NCI-H1092 (cell line): Measurements from ENCODE around the gene KIF1B.

Source experiments
- DNase-seq: peaks from one replicate; lab custom pipeline; 2025; lab: John Stamatoyannopoulos, UW

KIF1B gene

DNA sequence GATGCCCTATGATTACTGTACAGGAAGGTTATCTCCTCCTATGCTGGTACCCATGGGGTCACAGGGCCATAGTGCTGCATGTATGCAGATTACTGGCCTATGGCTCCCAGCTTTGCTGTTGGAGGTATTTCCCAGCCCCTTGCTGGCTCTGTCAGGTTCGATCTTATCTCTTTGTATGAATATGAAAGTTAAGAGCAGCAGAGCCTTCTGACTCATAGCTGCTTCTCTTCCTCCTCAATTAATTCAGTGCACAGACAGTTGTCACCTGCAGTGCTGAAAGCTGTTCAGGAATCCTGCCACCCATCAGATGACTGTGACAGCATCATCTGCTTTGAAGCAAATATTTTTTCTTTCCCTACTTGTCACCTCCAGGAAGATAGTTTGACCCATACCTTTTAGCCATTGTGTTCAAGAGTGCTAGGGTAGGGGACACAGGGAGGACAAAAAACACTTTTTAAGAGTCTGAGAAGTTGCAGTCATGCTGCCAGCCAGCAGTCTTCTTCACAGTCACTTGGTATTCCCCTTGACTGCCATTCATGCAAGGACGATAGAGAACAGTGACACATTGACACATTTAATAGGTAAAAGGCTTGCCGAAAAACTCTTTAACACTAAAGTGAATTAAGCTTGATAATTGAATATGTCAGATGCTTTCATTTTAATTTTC, 73.1 kb downstream of the KIF1B start:
- no peak for DNase-seq

- DNase-seq = no peak
Measured at GRCh38 chr1:10286244-10286643, 75.9 kb downstream of the KIF1B start.

DNA sequence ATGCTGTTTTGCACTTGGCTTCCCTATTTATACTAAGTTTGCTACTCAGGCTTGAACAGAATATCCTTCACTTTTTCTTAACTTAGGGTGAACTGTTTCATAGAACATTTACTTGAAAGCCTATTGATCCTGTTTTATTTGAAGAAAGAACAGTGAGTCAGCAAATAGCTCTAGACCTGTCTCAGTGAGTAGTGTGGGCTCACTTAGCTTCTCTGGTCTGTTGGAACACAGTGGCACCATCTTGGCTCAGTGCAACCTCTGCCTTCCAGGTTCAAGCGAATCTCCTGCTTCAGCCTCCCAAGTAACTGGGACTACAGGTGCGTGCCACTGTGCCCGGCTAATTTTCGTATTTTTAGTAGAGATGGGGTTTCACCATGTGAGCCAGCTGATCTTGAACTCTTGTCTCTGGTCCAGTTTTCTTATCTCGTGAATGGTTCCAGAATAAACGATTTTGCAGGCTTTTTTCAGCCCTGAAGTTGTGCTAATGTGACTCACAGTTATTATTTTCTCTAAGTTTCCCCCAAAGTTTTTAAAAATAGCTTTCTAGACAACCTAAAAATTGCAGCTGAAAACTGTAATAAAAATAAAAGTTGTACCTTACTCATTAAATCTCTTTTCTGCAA, 76.8 kb downstream of the KIF1B start:
- DNase-seq = no peak

DNA sequence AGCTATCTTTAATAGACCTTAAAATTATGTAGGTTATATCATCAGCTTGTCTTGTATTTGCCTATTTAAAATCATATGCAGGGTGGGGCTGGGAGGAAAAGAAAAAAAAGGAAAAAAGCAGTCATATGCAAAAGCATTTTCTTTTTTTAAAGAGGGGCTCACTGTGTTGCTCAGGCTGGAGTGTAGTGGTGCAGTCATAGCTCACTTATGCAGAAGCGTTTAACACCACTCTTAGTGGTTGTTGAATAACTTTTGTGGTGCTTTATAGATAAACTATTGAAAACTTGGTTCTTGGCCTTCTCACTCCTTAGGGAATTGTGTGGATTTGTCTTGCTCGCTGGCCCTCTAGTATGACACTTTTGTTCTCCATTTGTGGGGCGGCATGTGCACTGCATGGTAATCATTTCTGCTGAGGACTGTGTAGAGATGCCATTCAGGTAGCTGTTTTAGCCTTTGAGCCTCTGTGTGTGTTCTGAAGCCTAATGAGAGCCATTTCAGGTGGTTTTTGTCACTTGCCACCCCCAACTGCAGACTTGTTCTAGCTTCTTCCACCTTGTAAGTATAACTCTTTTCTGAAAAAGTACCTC, 77.8 kb downstream of the KIF1B start:
- DNase-seq = no peak

DNA sequence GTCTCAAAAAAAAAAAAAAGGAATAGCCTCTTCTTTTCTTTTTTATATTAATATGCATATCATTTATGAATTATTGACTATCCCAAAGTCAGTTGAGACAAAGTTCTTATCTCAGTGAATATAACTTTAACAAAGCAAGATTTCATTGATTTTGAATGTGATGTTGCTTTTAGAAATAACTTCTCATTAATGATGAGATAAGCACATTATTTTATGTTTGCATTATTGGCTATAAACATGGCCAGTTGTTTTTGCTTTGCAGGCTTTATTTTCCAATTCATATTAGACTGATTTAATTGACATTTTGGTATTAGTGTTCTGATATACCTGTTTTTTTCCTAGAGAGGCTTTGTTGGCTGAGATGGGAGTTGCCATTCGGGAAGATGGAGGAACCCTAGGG, 81.3 kb downstream of the KIF1B start:
- no peak for DNase-seq

GRCh38 chr1:10292188-10292587, 81.8 kb downstream of the KIF1B start:
- DNase-seq = no peak

GRCh38 chr1:10295481-10296085, 85.2 kb downstream of the KIF1B start:
- DNase-seq = no peak

GRCh38 chr1:10299151-10299550, 88.8 kb downstream of the KIF1B start:
- no peak for DNase-seq

- no peak for DNase-seq
Measured at GRCh38 chr1:10302416-10302815, 92.0 kb downstream of the KIF1B start.

DNA sequence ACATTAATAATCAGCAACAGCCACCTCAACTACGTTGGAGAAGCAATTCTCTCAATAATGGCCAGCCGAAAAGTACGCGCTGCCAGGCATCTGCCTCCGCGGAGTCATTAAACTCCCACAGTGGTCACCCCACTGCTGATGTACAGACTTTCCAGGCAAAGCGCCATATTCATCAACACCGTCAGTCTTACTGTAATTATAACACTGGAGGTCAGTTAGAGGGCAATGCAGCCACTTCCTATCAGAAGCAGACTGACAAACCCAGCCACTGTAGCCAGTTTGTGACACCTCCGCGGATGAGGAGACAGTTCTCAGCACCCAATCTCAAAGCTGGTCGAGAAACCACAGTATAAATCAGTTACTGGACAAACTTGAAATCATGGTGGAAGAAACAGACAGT, 93.9 kb downstream of the KIF1B start:
- DNase-seq = no peak

- DNase-seq = no peak
Measured at GRCh38 chr1:10306435-10306834, 96.1 kb downstream of the KIF1B start.

DNA sequence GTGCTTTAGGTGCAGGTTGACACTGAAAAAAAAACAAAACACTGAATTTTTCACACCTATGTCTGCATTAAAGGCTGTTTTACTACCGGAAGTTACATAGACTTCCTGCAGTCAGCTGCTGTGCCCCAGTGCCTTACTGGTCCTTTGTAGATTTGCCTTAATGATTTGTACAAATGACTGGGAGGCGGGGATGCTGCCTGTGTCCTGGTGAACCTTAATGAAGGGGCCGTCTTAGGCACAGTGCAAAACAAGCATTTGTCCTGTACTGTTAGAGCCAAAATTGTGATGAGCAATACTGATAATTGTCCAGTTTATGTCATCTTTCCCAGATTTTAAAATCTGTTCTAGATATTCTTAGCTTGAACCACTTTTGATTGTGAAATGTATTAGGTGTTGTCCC, 97.6 kb downstream of the KIF1B start:
- DNase-seq = no peak

DNA sequence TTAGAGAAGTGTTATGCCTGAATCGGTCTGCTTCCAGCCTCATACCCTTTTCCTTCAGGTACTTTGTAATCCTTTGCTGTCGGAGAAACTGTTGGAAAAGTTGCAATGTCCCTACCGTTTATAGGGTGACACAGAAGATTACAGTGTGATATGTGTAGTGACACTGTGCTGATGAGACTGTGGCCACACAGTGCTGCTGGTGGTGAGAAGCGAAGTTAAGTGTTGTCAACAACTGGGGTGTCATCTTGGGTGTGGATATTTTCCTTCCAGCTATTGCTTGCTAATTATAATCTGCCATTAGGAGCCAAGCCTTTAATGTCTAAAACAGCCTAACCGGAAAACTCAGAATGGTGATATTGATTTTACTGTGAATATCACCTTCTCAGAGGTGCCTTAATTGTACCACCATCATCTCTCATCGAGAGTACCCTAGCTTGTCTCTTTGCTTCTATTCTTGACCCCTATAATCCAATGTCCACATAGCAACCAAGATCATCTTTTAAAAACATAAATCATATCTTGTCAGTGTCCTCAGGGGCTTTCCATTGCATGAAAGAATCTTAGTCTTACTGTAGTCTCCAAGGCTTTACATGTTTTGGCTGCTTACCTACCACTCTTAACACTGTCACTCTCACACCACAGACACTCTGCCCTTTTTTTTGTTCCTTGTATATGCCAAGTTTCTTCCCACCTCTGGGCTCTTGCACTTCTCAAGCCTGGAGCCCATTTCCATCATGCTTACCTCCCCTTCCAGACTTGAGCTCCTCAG, 99.1 kb downstream of the KIF1B start:
- DNase-seq = no peak

DNA sequence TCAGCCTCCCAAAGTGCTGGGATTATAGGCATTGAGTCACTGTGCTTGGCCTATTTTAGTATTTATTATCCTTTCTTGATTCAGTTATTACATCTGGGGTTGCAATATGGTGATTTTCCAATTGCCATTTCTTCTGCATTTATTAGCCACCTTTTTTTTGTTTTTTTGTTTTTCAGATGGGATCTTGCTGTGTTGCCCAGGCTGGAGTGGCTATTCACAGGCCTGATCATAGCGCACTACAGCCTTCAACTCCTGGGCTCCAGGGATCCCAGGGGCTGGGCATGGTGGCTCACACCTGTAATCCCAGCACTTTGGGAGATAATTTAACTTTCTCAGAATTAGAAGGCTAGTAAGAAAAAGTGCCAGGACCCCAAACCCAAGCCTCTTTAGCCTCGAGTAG, 106.4 kb downstream of the KIF1B start:
- no peak for DNase-seq

DNA sequence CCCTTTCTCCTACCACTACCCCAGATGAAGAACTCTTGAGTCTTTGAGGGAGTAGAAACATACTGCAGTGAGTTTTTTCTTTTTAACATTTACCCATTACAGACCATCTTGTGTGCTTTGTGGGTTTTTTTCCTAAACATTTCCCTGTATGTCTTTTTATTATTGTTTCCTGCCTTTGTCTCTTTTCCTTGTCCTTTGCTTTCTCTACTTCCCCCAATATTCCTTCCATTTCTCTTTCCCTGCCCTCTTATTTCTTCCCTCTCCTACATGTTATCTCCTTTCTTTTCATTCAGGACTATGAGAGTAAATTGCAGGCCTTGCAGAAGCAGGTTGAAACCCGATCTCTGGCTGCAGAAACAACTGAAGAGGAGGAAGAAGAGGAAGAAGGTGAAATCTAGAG, 109.4 kb downstream of the KIF1B start:
- DNase-seq = no peak

- no peak for DNase-seq
Measured at GRCh38 chr1:10320336-10320735, 110.0 kb downstream of the KIF1B start.

- DNase-seq = no peak
Measured at GRCh38 chr1:10322821-10323220, 112.5 kb downstream of the KIF1B start.

DNA sequence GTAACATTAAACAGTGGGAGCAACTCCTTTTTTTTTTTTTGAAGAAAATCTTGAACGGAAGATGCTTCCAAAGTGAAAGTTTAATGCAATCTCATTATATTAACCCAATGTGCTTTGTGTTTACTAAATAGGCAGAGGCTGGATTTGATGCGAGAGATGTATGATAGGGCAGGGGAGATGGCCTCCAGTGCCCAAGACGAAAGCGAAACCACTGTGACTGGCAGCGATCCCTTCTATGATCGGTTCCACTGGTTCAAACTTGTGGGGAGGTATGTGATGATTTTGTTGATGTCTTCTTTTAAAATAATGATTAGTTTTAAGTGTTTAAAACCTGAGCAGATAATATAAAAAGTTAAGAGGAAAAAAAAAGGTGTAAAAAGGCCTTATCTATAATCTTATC, 114.3 kb downstream of the KIF1B start:
- no peak for DNase-seq

DNA sequence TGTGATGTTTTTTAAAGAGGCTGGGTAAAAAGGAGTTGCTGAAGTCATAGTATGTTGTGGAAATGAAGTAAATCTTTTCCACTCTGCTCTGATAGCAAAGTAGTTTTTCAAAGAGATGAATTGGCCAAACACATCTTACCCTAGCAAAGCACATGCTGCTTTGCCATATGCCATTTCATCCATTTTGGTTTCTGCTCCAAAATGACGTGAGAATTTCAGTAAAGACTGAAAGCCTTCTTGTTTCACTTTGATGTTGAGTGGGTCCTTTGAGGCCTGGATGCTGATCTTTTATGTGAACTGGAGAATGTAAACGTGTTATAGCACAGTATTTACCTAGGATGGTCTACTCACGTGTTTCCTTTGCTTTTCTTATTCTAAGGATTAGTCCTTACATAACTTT, 115.2 kb downstream of the KIF1B start:
- DNase-seq = no peak

- no peak for DNase-seq
Measured at GRCh38 chr1:10326251-10326650, 115.9 kb downstream of the KIF1B start.

GRCh38 chr1:10328180-10328963, 118.0 kb downstream of the KIF1B start:
- no peak for DNase-seq

DNA sequence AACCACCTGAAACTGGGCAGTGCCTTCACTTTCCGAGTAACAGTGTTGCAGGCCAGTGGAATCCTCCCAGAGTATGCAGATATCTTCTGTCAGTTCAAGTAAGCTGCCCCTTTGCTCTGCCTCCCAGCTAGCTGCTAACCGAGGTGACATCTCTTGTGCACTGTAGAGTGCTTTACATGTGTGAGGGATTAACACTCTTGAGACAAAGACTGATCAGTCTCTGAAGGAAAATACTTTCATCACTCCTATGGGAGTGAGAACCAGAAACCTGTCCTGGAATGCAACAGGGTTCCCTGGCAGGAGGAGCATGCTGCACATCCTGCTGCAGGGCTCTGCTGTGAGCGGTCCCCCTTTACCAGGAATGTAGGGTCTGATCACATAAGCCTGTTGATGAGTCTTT, 127.1 kb downstream of the KIF1B start:
- DNase-seq = no peak
